SJCRH30 (cell line): ENCODE measurements around the gene TC2N. TPM values are rescaled to one million over a fixed set of nuclear protein-coding genes. Genes with fewer than 3 reads are reported as not detected.
"Not testable (repeated sequence)": the region's sequence is repeated elsewhere in the genome, so short reads cannot be mapped to it uniquely, and the experiment has no call there.

Experiments used
- DNase-seq, 2 experiments: peaks; one replicate each; pipeline ENCODE4 v3.0.0-alpha.2; 2015 to 2020
- H3K27ac ChIP-seq: fragments of 250-450 bp; sonication (Bioruptor Pico); 2 replicates; pipeline ENCODE4 v1.5.1; 2020; ENCODE audit warnings: mild to moderate bottlenecking, moderate library complexity
- H3K27me3 ChIP-seq: fragments of 250-450 bp; sonication (Bioruptor Pico); 2 replicates; pipeline ENCODE4 v1.5.1; 2020; ENCODE audit warnings: mild to moderate bottlenecking, moderate library complexity
- H3K36me3 ChIP-seq: fragments of 250-450 bp; sonication (Bioruptor Pico); 2 replicates; pipeline ENCODE4 v1.5.1; 2020; ENCODE audit warnings: mild to moderate bottlenecking, moderate library complexity
- H3K4me1 ChIP-seq: fragments of 250-450 bp; sonication (Bioruptor Pico); 2 replicates; pipeline ENCODE4 v1.5.1; 2020; ENCODE audit warnings: mild to moderate bottlenecking, moderate library complexity
- H3K4me3 ChIP-seq: fragments of 250-450 bp; sonication (Bioruptor Pico); 2 replicates; pipeline ENCODE4 v1.5.1; 2020; ENCODE audit warnings: mild to moderate bottlenecking, moderate library complexity
- H3K9me3 ChIP-seq: fragments of 250-450 bp; sonication (Bioruptor Pico); replicated peaks from 2 replicates; pipeline ENCODE4 v1.5.1; 2020; ENCODE audit warnings: mild to moderate bottlenecking, moderate library complexity
- total RNA-seq: library from RNA; depleted of rRNA; stranded (reverse); fragments of >200 nt; shearing (Covaris generic); gene quantifications from 2 replicates; pipeline ENCODE4 v1.2.3, GENCODE V29; 2014; rRNA removed

TC2N gene
- total RNA-seq: 0.26 and 0.41 TPM in 2 replicates

GRCh38 chr14:91867316-91867988 lies at the start of gene TC2N:
TC2N (minus strand) TSS chr14:91867536; CDS start chr14:91813769, 53,767 bp downstream.
- no peak for DNase-seq
- Histone ChIP-seq H3K27ac (no peak within 1 kb of the TSS), H3K9me3 (no peaks in the 10 kb centered on the region), H3K4me1 (peaks cover 4% of the 10 kb centered on the region), H3K36me3 (no peaks in the 10 kb centered on the region), H3K27me3 (no peaks in the 10 kb centered on the region), H3K4me3 (no peak within 1 kb of the TSS)

GRCh38 chr14:91912035-91912434 lies 44.7 kb upstream of the TC2N start:
- no peak for DNase-seq
- H3K27ac ChIP-seq: no peak overlapping the region
- no peak overlapping the region for H3K4me3 ChIP-seq
- H3K36me3 ChIP-seq: no peaks in the 10 kb centered on the region
- H3K9me3 ChIP-seq: no peaks in the 10 kb centered on the region
- no peaks in the 10 kb centered on the region for H3K27me3 ChIP-seq
- no peaks in the 10 kb centered on the region for H3K4me1 ChIP-seq

GRCh38 chr14:91911474-91912032 lies 44.2 kb upstream of the TC2N start:
- H3K4me3 ChIP-seq: no peak overlapping the region
- no peaks in the 10 kb centered on the region for H3K9me3 ChIP-seq
- no peaks in the 10 kb centered on the region for H3K27me3 ChIP-seq
- H3K36me3 ChIP-seq: no peaks in the 10 kb centered on the region
- DNase-seq: peak; percentile 46 to 68
- no peaks in the 10 kb centered on the region for H3K4me1 ChIP-seq
- H3K27ac ChIP-seq: no peak overlapping the region

- no peak for DNase-seq
Observed at GRCh38 chr14:91910196-91910595, 42.9 kb upstream of the TC2N start.

GRCh38 chr14:91906374-91906773 lies 39.0 kb upstream of the TC2N start:
- Histone ChIP-seq H3K36me3 (no peaks in the 10 kb centered on the region), H3K9me3 (no peaks in the 10 kb centered on the region), H3K4me1 (no peaks in the 10 kb centered on the region), H3K27me3 (no peaks in the 10 kb centered on the region), H3K27ac (no peak overlapping the region), H3K4me3 (no peak overlapping the region)
- no peak for DNase-seq

More at GRCh38 chr14:91910196-91910595, 42.9 kb upstream of the TC2N start:
- H3K27me3 ChIP-seq: no peaks in the 10 kb centered on the region
- H3K36me3 ChIP-seq: no peaks in the 10 kb centered on the region
- no peaks in the 10 kb centered on the region for H3K9me3 ChIP-seq
- no peak overlapping the region for H3K4me3 ChIP-seq
- H3K27ac ChIP-seq: no peak overlapping the region
- H3K4me1 ChIP-seq: no peaks in the 10 kb centered on the region

GRCh38 chr14:91904956-91905645 lies 37.8 kb upstream of the TC2N start:
- no peak for DNase-seq
- no peak overlapping the region for H3K4me3 ChIP-seq
- no peaks in the 10 kb centered on the region for H3K9me3 ChIP-seq
- no peaks in the 10 kb centered on the region for H3K27me3 ChIP-seq
- no peaks in the 10 kb centered on the region for H3K36me3 ChIP-seq
- H3K4me1 ChIP-seq: no peaks in the 10 kb centered on the region
- H3K27ac ChIP-seq: no peak overlapping the region

- Histone ChIP-seq H3K27ac (no peak overlapping the region), H3K36me3 (no peaks in the 10 kb centered on the region), H3K9me3 (no peaks in the 10 kb centered on the region), H3K4me3 (no peak overlapping the region), H3K4me1 (no peaks in the 10 kb centered on the region), H3K27me3 (no peaks in the 10 kb centered on the region)
- no peak for DNase-seq
Observed at GRCh38 chr14:91904483-91904882, 37.1 kb upstream of the TC2N start.

DNA sequence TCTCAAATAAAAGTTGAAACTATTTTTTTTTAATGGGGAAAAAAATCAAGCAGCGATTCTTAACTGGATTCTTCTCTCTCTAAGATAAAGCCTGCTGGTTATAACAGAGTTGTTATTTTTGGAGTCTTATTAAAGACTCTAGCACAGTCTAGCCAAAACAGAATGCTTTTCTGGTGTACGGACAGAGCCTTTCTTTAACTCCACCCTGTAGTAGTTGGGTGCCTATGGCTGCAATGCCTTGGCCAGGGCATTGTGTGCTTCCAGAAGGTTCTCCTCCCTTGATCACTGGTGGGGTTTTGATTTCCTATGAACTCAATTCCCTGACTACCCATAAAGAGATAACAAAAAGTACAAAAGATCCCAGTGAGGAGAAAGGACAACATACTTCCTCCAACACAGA lies 35.7 kb upstream of the TC2N start:
- DNase-seq: no peak
- H3K4me3 ChIP-seq: no peak overlapping the region
- H3K27ac ChIP-seq: no peak overlapping the region
- no peaks in the 10 kb centered on the region for H3K27me3 ChIP-seq
- no peaks in the 10 kb centered on the region for H3K36me3 ChIP-seq
- no peaks in the 10 kb centered on the region for H3K9me3 ChIP-seq
- H3K4me1 ChIP-seq: no peaks in the 10 kb centered on the region

DNA sequence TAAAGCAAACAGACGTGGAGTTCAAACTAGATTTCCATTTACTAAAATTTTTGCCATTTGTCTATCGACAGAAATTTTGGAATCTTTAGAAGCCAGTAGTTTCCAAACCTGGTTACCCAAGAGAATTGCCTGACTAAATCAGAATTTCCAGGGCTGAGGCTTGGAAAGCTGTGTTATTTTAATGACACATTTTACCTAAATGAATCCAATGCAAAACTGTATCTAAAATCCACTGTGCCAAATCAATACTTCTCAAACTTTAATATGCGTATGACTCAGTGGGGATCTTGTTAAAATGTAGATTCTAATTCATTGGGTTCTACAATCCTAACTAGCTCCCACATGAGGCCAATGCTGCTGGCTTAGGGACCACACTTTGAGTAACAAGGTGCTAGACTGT lies 35.0 kb upstream of the TC2N start:
- Histone ChIP-seq H3K4me3 (no peak overlapping the region), H3K4me1 (no peaks in the 10 kb centered on the region), H3K36me3 (no peaks in the 10 kb centered on the region), H3K9me3 (no peaks in the 10 kb centered on the region), H3K27ac (no peak overlapping the region), H3K27me3 (no peaks in the 10 kb centered on the region)
- no peak for DNase-seq

- DNase-seq: no peak
- H3K27ac ChIP-seq: no peak overlapping the region
- no peaks in the 10 kb centered on the region for H3K4me1 ChIP-seq
- no peak overlapping the region for H3K4me3 ChIP-seq
- H3K36me3 ChIP-seq: no peaks in the 10 kb centered on the region
- H3K27me3 ChIP-seq: no peaks in the 10 kb centered on the region
- no peaks in the 10 kb centered on the region for H3K9me3 ChIP-seq
Observed at GRCh38 chr14:91901449-91902226, 34.3 kb upstream of the TC2N start.

GRCh38 chr14:91899806-91900205 lies 32.5 kb upstream of the TC2N start:
- Histone ChIP-seq H3K27ac (no peak overlapping the region), H3K4me1 (no peaks in the 10 kb centered on the region)

GRCh38 chr14:91899213-91899612 lies 31.9 kb upstream of the TC2N start:
- H3K9me3 ChIP-seq: no peaks in the 10 kb centered on the region
- no peaks in the 10 kb centered on the region for H3K27me3 ChIP-seq
- H3K36me3 ChIP-seq: no peaks in the 10 kb centered on the region
- H3K4me1 ChIP-seq: no peaks in the 10 kb centered on the region
- no peak for DNase-seq
- H3K4me3 ChIP-seq: no peak overlapping the region
- no peak overlapping the region for H3K27ac ChIP-seq

More at GRCh38 chr14:91899806-91900205, 32.5 kb upstream of the TC2N start:
- no peaks in the 10 kb centered on the region for H3K27me3 ChIP-seq
- no peak for DNase-seq
- no peak overlapping the region for H3K4me3 ChIP-seq
- no peaks in the 10 kb centered on the region for H3K36me3 ChIP-seq
- no peaks in the 10 kb centered on the region for H3K9me3 ChIP-seq

DNA sequence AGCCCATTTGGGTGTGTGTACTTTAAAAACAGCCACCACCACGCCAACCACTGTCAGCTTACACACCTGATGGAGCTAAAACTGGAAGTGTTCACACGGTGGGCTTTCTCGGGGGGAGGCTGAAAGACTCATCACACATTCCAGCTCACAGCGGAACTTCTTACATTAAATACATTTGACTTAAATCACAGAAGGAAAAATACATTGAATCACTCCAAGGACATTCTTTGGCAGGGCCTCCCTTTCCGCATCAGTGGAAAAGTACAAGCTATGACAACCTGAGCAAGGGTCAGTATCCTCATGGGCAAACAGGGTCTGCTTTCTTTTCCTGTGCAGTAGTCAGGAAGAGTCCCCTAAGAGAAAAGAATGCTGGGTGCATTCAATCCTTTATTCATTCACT lies 31.0 kb upstream of the TC2N start:
- DNase-seq: no peak
- H3K36me3 ChIP-seq: no peaks in the 10 kb centered on the region
- no peak overlapping the region for H3K4me3 ChIP-seq
- no peaks in the 10 kb centered on the region for H3K9me3 ChIP-seq
- H3K27ac ChIP-seq: no peak overlapping the region
- no peaks in the 10 kb centered on the region for H3K27me3 ChIP-seq
- H3K4me1 ChIP-seq: peaks cover 3% of the 10 kb centered on the region

- DNase-seq, H3K27ac ChIP-seq, H3K9me3 ChIP-seq, H3K4me1 ChIP-seq, H3K27me3 ChIP-seq, H3K4me3 ChIP-seq, H3K36me3 ChIP-seq: not testable (repeated sequence)
Observed at GRCh38 chr14:91897716-91898115, 30.4 kb upstream of the TC2N start.
